AG10803 (cell line): ENCODE results near the gene RTN3.

Experiments
- DNase-seq: peaks from one replicate; pipeline ENCODE4 v3.0.0; 2010; ENCODE audit warnings: low read depth
- H3K4me3 ChIP-seq: 2 replicates; pipeline ENCODE4 v1.5.1; 2011; ENCODE audit warnings: mild to moderate bottlenecking, low read length, control low read depth
- CTCF ChIP-seq: conservative IDR thresholded peaks from 2 replicates; pipeline ENCODE4 v1.5.1; 2011; ENCODE audit warnings: mild to moderate bottlenecking, low read length, control low read depth, inconsistent platforms

The RTN3 gene

GRCh38 chr11:63791495-63792167 is 110.3 kb downstream of the RTN3 start:
- DNase-seq, result no peak
- TF ChIP-seq CTCF, result no peak
- no peak overlapping the region for H3K4me3 ChIP-seq

GRCh38 chr11:63793161-63793560 is 111.9 kb downstream of the RTN3 start:
- H3K4me3 ChIP-seq, result no peak overlapping the region
- DNase-seq, result no peak
- no peak for TF ChIP-seq CTCF

GRCh38 chr11:63795066-63795465 is 113.8 kb downstream of the RTN3 start:
- no peak overlapping the region for H3K4me3 ChIP-seq
- no peak for DNase-seq
- no peak for TF ChIP-seq CTCF

GRCh38 chr11:63800921-63801320 is 119.6 kb downstream of the RTN3 start:
- no peak for DNase-seq
- no peak for TF ChIP-seq CTCF
- H3K4me3 ChIP-seq, result no peak overlapping the region

GRCh38 chr11:63802637-63803414 is 121.5 kb downstream of the RTN3 start:
- DNase-seq, result peak; percentile 73
- no peak overlapping the region for H3K4me3 ChIP-seq
- no peak for TF ChIP-seq CTCF

GRCh38 chr11:63804259-63804658 is 123.0 kb downstream of the RTN3 start:
- no peak for TF ChIP-seq CTCF
- no peak for DNase-seq
- H3K4me3 ChIP-seq, result no peak overlapping the region

GRCh38 chr11:63805844-63806415 is 124.6 kb downstream of the RTN3 start:
- DNase-seq, result peak; percentile 21
- no peak for TF ChIP-seq CTCF
- H3K4me3 ChIP-seq, result no peak overlapping the region
